HG03460 (cell line): Measurements from ENCODE around the gene LRSAM1.

Source experiments
- ATAC-seq: cut with Tn5 transposase; IDR thresholded peaks from one replicate; pipeline ENCODE4 v1.9.1; 2021; ENCODE audit not compliant: unreplicated experiment

The LRSAM1 gene

DNA sequence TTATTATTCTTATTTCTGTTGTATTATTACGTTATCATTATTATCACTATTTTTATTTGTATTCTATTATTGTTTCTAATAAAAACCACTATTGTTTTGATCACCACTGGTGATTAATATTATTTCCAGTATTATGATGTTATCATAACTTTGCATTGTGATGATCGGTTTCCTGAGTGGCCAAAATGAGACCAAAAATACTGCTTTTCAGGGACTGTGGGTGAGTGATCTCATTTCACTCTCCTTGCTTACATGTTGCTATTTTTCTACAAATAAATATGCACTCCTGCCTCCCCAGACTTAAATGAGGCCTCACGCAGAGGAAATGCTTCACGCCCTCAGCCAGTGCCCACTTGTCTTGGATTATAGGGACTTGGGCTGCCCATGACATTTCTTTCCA lies 78.4 kb downstream of the LRSAM1 start:
- no peak for ATAC-seq

DNA sequence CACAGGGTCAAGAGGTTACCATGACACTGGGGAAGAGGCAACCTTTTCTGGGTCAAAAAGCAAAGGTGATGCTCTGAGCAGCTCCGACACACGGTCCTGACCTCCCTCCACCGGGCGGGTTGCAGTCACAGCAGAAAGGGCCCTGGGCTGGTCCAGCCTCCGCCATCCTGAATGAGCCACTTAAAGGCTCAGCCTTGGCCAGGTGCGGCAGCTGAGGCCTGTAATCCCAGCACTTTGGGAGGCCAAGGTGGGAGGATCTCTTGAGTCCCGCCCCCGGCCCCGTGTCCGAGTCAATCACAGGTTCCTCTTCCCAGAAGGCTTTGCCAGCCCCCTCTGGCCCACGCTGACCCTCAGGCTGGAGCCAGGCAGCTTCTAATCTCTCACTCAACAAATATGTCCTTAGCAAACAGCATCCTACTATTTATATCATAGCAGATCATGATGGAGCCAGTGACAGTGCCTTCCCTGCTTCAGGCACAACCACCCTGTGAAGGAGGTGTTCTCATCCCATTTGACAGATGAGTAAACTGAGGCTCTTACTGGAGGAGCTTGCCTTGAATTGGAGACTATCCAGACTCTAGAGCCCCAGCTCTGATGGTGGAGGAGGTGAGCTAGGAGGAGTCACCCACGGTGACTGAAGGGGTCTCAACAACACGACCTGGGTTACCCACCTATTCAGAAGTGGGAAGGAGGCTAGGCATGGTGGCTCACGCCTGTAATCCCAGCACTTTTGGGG lies 79.1 kb downstream of the LRSAM1 start:
- no peak for ATAC-seq

DNA sequence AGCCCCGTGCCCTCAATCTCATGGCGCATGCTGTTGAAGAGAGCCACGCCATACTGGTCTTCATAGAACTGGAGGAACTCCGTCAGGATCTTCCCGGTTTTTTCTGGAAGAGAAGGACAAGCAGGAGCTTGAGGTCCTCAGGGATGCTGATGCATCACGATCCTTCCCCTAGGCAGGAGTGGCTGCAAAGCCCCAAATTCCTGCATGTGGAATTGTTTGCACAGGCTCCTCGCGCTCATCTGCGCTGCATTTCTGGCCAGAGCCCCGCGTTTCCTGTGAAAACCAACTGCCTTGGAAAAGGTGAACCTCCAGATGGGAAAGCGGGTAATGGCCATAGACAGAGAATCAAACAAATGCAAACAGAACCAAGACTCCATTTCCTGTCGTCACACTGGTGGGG lies 80.4 kb downstream of the LRSAM1 start:
- no peak for ATAC-seq

DNA sequence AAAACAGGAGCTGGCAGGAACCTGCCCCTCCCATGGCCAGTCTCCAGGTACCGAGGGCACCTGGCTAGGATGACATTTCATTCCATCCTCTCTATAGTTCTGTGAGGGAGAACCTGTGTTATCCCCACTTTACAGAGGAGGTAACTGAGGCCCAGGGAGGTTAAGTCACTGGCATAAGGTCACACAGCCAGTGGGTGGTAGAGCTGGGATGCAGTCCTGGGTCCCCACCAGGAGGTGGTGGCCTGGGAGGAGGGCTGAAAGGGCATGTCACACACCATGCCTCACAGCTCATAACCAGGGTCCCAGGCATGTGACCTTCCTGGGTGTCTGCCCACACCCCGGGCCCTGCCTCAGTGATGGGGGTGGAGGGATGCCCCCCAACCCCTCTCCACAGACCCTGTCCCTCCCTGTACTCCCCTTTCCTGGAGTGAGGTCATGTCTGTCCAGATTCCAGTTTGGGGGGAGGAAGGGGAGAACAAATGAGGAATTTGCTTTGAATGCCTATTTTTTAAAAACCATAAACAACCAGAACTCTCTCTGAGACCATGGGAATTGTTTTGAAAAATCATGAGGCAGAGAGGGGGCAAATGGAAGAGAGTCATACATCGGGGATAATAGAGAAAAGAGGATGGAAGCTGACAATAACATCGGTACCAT lies 83.1 kb downstream of the LRSAM1 start:
- no peak for ATAC-seq

DNA sequence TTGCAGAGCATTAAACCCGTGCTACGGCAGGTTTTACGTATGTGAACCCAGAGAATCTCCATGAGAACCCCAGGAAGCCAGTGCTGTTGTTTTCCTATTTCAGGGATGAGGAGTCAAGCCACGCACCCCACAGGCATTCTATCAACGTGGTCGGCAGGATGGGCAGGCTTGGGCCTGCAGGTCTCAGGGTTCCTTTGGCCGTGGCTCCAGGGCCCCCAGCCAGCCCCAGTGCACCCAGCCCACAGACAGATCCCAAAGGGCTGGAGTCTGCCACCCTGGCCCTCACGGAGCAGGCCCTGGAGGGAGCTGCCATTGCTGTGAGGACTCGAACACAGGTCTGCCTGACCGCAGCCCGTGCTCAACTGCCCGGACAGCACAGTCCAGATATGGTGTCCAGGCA lies 83.6 kb downstream of the LRSAM1 start:
- ATAC-seq, result no peak

DNA sequence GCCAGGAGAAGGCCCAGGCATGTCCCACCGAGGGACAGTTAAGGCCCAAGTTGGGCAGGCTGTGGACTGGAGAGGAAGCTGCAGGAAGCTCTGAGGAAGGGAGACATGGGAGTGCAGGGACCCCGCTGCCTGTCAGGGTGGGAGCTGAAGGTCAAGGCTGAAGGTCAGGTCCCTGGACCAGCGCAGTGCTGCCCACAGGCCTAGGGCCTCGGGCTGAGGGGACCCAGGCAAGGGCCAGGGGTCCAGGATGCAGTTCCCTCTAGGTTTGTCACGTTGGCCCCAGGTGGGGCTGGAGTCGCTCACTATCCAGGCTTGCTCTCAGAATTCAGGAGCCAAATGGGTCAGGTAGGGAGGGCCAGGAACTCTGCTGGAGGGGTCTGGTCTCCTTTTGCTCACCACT lies 84.1 kb downstream of the LRSAM1 start:
- ATAC-seq, result no peak

DNA sequence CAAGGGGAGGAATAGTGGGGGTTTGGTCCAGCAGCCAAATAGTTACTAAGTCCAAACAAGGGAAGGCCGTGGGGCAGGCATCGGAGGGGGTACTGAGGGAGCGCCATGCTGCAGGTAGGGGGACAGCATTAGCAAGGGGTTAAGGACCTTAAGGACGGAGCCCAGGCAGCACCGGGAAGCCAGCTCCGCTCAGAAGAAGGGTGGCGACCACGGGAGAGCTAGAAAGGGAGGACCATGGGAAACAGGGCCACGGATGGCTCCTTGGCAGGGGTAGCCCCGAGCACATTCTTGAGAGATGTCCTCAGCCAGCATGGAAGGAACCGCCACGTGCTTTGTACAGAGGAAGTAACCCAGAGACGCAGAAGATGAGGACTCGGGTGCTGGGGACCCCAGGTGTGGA lies 84.5 kb downstream of the LRSAM1 start:
- no peak for ATAC-seq

DNA sequence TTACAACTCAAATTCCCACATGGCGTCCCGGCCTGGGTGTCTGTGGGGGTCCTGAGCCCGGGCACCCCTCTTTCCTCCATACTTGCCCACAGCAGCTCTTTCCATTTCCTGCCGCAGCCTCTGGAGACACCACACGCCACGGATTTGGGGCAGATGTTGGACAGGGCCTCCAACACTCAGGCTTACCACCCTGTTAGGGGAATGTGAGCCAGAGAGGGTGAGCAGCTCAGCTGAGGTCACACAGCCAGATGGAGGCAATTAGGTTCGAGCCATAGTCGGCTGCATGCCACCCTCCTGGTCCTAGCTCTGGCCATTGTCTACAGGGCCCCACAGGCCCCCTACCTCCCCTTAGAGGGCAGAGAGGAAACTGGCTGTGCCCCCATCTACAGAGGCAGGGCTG lies 85.2 kb downstream of the LRSAM1 start:
- ATAC-seq, result no peak

DNA sequence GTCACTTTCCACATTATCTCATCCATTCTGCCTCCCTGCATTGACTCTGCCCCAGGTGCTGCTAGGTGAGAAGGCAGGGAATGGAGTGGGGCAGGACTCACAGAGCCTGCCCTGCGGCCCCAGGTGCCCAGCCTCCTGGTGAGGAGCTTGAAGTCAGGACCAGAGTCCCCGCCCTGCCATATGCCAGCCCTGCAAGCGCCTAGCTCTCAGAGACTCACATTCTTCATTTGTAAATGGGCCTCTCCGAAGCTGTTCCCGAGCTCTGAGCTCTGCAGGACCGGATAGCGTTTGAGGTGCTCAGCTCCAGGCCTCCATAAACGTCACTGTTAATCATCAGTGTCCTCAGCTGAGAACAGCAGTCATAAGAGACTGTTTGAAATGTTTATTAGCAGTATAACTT lies 85.7 kb downstream of the LRSAM1 start:
- ATAC-seq, result no peak

DNA sequence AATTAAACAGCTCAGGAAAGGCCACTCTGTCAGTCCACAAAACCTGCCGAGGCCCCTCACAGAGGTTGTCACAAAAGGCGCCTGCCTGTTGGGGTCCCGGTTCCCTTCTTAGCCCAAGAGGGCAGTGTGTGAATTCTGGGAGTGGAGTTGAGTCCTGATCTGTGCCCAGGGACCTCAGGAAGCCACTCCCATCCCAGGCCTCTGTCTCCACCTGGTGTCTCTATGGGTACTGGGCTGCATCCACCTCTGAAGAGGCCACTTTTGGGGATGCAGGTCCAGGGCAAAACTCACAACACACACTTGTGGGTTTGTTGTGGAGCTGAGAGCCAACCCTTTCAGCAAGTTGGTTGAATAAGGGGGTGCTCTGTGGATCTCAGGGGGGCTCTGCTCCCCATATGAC lies 86.5 kb downstream of the LRSAM1 start:
- no peak for ATAC-seq

DNA sequence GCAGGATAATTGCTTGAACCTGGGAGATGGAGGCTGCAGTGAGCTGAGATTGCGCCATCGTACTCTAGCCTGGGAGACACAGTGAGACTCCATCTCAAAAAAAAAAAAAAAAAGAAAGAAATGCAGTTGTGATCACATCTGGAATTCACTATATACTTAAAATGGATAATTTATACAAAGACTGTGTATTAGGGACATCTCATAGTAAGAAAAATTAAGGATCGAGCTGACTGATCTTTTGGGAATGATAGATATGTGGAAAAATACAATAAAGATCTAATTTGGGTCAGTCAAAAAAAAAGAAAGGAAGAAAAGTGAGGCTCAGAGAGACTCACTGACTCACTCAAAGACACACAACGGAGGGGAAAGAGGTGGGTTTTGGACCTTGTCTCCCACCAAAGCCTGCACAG lies 87.5 kb downstream of the LRSAM1 start:
- no peak for ATAC-seq

DNA sequence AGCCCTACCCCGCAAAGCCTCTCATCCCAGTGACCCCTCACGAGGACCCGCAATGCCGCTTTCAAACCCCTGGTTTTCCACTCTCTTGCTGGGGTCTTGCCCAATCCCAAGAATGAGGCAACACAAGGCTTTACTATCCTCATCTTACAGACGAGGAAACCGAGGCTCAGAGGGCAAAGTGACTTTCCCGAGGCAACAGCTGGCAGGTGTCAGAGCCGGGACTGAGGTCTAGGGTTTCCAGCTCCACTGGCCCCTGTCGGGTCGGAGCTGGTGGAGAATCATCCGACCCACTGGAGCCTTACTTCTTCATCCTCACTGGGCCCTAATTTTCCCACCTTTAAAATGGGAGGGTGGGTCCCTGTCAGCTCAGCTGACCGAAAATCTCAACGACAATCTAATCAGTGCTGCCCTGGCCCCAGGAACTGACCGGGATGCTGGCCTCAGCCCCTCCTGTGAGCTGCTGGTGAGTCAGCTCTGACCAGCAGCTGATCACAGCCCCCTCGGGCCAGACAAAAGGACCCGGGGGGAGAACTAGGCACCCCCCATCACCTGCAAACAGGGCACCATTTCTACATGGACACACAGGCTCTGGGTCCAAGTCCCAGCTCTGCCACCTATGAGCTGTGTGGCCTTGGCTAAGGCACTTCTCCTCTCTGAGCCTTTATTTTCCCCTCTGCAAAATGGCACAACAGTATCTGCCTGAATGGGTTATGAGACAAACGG lies 88.1 kb downstream of the LRSAM1 start:
- no peak for ATAC-seq

DNA sequence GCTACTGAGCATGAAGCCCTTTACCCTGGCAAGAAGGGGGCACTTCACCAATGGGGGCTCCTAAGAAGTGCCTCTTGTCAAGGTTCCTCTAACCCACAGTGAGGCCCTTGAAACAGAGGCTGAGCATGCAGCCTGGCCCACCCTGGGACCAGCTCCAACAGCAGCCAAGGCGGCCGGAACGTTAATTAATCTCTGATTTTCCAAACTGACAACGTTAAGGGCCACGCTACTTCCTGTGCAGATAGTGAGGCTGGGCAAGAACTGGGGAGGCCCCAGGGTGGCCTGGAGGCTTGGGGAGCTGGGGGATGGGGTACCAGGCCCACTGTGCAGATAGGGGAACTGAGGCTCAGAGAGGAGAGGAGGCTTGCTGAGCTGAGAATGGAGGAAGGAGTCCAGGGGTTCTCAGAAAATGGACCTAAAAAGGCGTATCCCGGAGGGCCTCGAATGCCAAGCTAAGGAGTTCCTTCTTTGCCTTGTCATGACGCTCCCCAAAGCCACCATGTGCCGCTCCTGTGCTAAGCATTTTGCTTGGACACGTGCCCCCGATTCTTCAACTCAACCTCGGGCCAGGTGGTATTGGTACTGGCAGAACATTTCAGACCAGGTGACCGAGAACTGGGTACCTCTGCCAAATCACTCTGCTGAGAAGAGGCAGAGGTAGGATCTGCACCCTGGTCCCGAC lies 88.8 kb downstream of the LRSAM1 start:
- ATAC-seq, result no peak

DNA sequence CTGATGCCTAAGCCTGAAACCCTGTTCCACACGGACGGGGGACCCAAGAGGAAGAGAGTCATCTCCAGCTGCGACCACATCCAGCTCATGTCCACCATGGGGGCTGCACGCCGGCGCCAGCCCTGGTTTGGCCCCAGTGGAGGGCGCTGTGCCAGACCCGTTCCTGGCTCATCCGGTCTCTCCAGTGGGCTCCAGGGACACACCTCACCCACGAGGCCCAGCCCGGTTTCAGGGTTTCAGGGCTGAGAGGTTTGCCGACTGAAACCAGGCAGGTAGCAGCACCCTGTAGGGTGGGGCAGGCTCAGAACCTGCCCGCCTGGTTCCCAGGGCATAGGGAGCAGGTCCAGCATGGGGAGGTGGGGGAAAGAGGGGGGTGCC lies 89.3 kb downstream of the LRSAM1 start:
- no peak for ATAC-seq

DNA sequence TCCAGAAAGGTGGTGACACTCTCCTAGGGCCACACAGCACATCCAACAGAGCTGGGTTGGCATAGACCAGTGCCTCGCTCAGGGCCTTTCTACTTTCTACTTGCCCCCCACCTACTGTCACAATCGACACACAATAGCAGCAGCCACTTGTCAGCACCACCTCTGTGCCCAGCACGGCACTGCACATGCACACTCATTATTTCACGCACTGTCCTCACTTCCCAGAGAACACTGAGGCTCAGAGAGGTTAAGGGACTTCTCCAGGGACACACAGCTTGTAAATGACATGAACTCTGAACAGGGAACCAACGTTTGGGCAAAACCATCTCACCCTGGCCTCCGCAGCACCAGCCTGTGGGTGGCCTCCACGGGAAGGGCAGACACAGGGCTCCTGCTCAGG lies 89.9 kb downstream of the LRSAM1 start:
- ATAC-seq, result no peak

DNA sequence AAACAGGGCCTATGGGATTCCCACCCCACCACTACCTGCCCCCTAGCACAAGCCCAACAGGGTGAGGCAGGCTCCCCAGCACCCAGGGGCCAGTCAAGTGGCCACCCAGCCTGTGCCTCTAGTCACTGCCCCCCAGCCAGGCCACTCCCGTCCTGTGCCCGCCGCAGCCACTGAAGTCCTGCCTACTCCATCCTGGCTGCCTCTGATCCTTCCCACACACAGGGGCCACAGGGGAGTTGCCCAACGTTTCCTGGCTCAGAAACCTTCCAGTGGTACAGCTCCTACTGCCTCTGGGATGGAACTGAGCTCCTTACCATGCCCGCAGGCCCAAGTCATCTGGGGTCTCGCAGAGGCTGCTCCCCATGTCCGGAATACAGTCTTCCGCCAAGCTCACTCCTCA lies 90.6 kb downstream of the LRSAM1 start:
- no peak for ATAC-seq

DNA sequence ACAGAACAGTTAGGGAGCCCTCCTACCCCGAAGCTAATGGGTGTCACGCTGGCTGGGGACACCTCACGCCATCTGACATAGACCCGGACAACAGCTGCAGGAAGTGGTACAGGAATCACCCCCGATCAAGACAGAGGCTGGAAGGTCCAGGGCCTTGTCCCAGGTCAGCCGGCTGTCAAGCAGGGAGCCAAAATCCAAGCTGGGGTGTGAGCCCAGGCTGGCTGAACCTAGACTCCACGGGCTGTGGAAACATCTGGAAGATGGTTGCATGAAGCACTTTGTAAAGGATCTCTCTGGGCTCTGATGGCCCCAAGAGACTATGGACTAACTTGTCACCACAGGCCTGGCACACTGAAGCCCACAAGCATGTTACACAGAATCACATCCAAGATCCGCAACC lies 91.9 kb downstream of the LRSAM1 start:
- no peak for ATAC-seq

DNA sequence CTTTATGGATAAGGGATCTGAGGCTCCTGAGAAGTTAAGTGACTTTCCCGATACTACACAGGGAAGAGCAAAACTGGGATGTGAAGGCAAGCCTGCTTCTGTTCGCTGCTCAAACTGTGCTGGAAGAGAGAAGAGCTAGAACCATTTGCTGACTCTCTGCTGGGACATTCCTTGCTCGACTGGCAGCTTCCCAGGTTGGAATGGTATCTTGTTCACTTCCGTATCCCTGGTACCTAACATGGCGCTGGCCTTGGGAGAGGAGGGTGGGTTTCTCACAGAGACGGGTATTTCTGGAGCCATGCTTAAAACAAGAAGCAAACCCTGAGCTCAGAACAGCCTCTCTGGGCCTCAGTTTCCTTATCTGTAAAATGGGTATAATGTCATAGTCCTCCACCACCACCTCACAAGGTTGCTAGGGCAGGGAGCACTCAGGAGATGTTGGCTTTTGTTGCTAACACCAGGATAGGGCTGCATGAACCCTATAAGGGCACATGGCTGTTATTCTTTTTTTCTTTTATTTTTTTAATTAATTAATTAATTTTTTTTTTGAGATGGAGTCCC lies 92.7 kb downstream of the LRSAM1 start:
- no peak for ATAC-seq

DNA sequence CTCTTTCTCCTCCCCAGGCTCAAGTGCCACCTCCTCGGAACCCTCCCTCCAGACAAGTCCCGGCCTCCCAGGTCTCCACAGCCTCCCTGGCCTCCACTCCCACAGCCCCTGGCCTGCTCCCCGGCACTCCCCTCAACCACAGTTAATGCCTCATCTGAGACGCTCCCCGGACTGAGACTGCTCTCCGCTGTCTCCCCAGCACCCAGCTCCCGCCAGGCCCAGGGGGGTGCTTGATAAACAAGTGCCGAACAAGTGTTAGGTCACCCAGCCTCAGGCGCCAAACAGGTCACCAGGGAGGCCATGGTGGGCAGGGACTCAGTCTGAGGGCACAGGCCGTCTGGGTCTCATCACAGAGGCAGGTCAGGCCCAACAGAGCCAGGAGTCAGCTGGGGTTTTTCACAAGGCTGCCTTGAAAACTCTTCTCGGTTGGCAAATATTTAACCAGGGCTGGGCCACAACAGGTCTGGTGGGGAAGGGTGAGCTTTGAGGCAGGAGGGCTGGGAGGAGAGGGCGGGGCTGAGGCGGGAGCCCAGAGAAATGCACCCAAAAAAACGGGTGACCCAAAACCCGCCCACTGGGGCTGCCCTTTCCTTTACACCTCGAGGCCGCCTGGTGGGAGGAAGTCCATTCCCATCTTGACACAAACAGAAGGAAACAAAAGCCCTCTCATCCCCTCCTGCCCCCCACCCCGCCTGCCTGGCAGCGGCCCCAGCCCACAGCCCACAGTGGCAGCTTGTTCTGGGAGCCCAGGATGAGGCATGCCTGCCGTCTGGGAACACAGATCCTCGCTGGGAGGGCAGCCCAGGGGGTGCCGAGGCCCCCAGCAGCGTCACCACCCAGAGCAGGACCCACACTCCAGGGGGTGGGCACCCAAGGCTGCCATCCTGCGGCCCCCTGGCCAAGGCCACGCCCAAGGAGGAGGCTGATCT lies 94.2 kb downstream of the LRSAM1 start:
- peak; percentile 74 for ATAC-seq

DNA sequence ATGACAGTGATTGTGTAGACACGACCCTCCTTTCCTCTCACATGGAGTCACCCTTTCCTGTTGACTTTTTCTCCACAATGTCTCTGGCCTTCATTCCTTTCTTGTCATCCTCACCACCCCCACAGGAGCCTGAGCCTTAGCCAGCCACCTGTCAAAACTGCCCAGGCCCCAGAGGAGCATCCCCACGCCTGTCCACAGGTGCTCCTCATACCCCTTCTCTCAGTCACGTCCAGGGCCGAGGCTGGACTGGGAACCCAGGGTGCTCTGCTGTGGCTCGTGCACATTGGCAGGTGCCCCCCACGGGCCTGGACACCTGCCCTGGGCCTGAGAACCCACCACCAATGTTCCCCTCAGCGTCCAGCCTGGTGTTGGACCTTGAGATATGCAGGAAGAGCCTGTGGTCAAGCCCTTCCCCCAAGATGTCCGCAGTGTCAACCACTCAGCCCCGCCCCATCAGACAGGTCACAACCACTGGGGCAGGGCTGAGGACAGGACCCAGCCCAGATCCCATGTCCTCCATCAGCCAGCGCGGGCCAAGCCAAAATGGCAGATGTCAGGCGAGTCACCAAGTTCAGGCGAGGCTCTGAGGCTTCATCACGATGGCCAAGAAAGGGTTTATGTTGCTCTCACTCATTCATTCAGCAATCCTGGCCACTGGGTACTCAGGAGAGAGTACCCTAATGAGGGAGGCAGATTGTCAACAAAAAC lies 95.0 kb downstream of the LRSAM1 start:
- ATAC-seq, result no peak
